ENCODE measurements around the gene KRTAP2-4.
"Not testable (repeated sequence)": the region's sequence is repeated elsewhere in the genome, so short reads cannot be mapped to it uniquely, and the experiment has no call there.

The KRTAP2-4 gene

GRCh38 chr17:41065829-41066624 lies at the start of gene KRTAP2-4:
Gene KRTAP2-4, minus strand, starts transcription at chr17:41065879. Its CDS starts 34 bp downstream, at chr17:41065845.
- DNase-seq (ENCODE audit: low read depth in 2 of 2), result peak; percentile 59 to 66

- DNase-seq (ENCODE audit: low read depth in 2 of 2), result no peak
These were observed 45.6 kb upstream of the KRTAP2-4 start for GRCh38 chr17:41111151-41111885.

GRCh38 chr17:41108728-41109386 lies 43.2 kb upstream of the KRTAP2-4 start:
- DNase-seq (ENCODE audit: low read depth in 2 of 2), result not testable (repeated sequence)

- no peak for DNase-seq (ENCODE audit: low read depth in 2 of 2)
These were observed 42.3 kb upstream of the KRTAP2-4 start for GRCh38 chr17:41107941-41108450.

GRCh38 chr17:41105347-41105746 lies 39.7 kb upstream of the KRTAP2-4 start, which contains the start of gene KRTAP4-9:
Gene KRTAP4-9, plus strand, starts transcription at chr17:41105389. Its CDS starts 0 bp downstream, at chr17:41105389.
- DNase-seq (ENCODE audit: low read depth in 2 of 2), result not testable (repeated sequence)

GRCh38 chr17:41104386-41105038 lies 38.8 kb upstream of the KRTAP2-4 start:
- DNase-seq (ENCODE audit: low read depth in 2 of 2), result not testable (repeated sequence)

GRCh38 chr17:41103896-41104295 lies 38.2 kb upstream of the KRTAP2-4 start:
- DNase-seq (ENCODE audit: low read depth in 2 of 2), result no peak

GRCh38 chr17:41101586-41102259 lies 36.0 kb upstream of the KRTAP2-4 start, which contains the start of gene KRTAP4-16:
Gene KRTAP4-16, minus strand, starts transcription at chr17:41102209. Its CDS starts 0 bp downstream, at chr17:41102209.
- no peak for DNase-seq (ENCODE audit: low read depth in 2 of 2)

- peak; percentile 59 for DNase-seq (ENCODE audit: low read depth in 2 of 2)
These were observed 34.2 kb upstream of the KRTAP2-4 start for GRCh38 chr17:41099682-41100480.

- DNase-seq (ENCODE audit: low read depth in 2 of 2), result no peak
These were observed 32.8 kb upstream of the KRTAP2-4 start for GRCh38 chr17:41098481-41098880.

- no peak for DNase-seq (ENCODE audit: low read depth in 2 of 2)
These were observed 32.4 kb upstream of the KRTAP2-4 start, which contains the start of gene KRTAP4-8 for GRCh38 chr17:41098042-41098441. Gene KRTAP4-8, minus strand, starts transcription at chr17:41098142. Its CDS starts 58 bp downstream, at chr17:41098084.

GRCh38 chr17:41096055-41096454 lies 30.4 kb upstream of the KRTAP2-4 start:
- no peak for DNase-seq (ENCODE audit: low read depth in 2 of 2)

GRCh38 chr17:41088760-41089352 lies 23.2 kb upstream of the KRTAP2-4 start:
- not testable (repeated sequence) for DNase-seq (ENCODE audit: low read depth in 2 of 2)

GRCh38 chr17:41084100-41084856 lies 18.6 kb upstream of the KRTAP2-4 start, which contains the start of gene KRTAP4-7:
Gene KRTAP4-7, plus strand, starts transcription at chr17:41084150. Its CDS starts 57 bp downstream, at chr17:41084207.
- not testable (repeated sequence) for DNase-seq (ENCODE audit: low read depth in 2 of 2)

GRCh38 chr17:41083427-41083826 lies 17.7 kb upstream of the KRTAP2-4 start:
- DNase-seq (ENCODE audit: low read depth in 2 of 2), result not testable (repeated sequence)

- no peak for DNase-seq (ENCODE audit: low read depth in 2 of 2)
These were observed 16.9 kb upstream of the KRTAP2-4 start for GRCh38 chr17:41082626-41083025.

- DNase-seq (ENCODE audit: low read depth in 2 of 2), result no peak
These were observed 11.1 kb upstream of the KRTAP2-4 start for GRCh38 chr17:41076788-41077187.

GRCh38 chr17:41073676-41074075 lies 8.0 kb upstream of the KRTAP2-4 start:
- no peak for DNase-seq (ENCODE audit: low read depth in 2 of 2)

All from fibroblast of skin of left biceps (primary cell).